Gastroesophageal sphincter (tissue), 4 donors: ENCODE data around the gene ZNF484. TPM values are rescaled to one million over a fixed set of nuclear protein-coding genes. Genes with fewer than 3 reads are reported as not detected.
"Not testable (repeated sequence)": the region's sequence is repeated elsewhere in the genome, so short reads cannot be mapped to it uniquely, and the experiment has no call there.

Experiments
- ATAC-seq: fragments of 150-250 bp; one replicate; pipeline ENCODE4 v1.9.1; 2016; ENCODE audit warnings: mild to moderate bottlenecking, moderate library complexity
- H3K27ac ChIP-seq, 4 donors: fragments of 200-600 bp; sonication (generic) in 3 of 4; 1 replicate in 3 of 4; 2 replicates in 1 of 4; pipeline ENCODE4 v1.5.1; 2016 to 2019
- H3K27me3 ChIP-seq: fragments of 200-600 bp; sonication (generic); one replicate; pipeline ENCODE4 v1.5.1; 2019
- H3K36me3 ChIP-seq, 2 donors: fragments of 200-600 bp; sonication (generic); one replicate each; pipeline ENCODE4 v1.5.1; 2019; ENCODE audit warnings: control low read depth in 1 of 2
- H3K4me1 ChIP-seq, 3 donors: fragments of 200-600 bp; sonication (generic); 1 replicate in 2 of 3; 2 replicates in 1 of 3; pipeline ENCODE4 v1.5.1; 2016 to 2019; ENCODE audit warnings: control low read depth in 2 of 3
- H3K4me3 ChIP-seq, 2 donors: fragments of 200-600 bp; sonication (generic); one replicate each; pipeline ENCODE4 v1.5.1; 2019; ENCODE audit warnings: mild to moderate bottlenecking in 1 of 2, moderate library complexity in 1 of 2
- H3K9me3 ChIP-seq, 3 donors: fragments of 200-600 bp; sonication (generic); one replicate each; pipeline ENCODE4 v1.5.1; 2017 to 2019; ENCODE audit warnings: control low read depth in 2 of 3
- CTCF ChIP-seq, 4 experiments: fragments of 200-600 bp in 2 of 4; fragments of 450-650 bp in 2 of 4; sonication (generic) in 1 of 4; IDR thresholded peaks; one replicate each; pipeline ENCODE4 v1.5.1; 2017 to 2019; ENCODE audit warnings: antibody characterized with exemption in 4 of 4, mild to moderate bottlenecking in 2 of 4, moderate library complexity in 2 of 4
- EP300 ChIP-seq: sonication (generic); formaldehyde crosslinking; IDR thresholded peaks from one replicate; pipeline ENCODE4 v1.6.1; 2017; ENCODE audit warnings: antibody characterized with exemption, mild to moderate bottlenecking
- POLR2A ChIP-seq, 2 donors: fragments of 450-650 bp; IDR thresholded peaks; one replicate each; pipeline ENCODE4 v1.6.1; 2017; ENCODE audit warnings: antibody characterized with exemption in 2 of 2, mild to moderate bottlenecking in 2 of 2, moderate library complexity in 1 of 2
- POLR2AphosphoS5 ChIP-seq: sonication (generic); formaldehyde crosslinking; IDR thresholded peaks from one replicate; pipeline ENCODE4 v1.6.1; 2017; ENCODE audit warnings: antibody characterized with exemption
- WGBS, 2 donors: methylation state at CpG; one replicate each; pipeline ENCODE4 v1.1.5; 2018; ENCODE audit warnings: low coverage in 1 of 2; 5-methylcytosine and 5-hydroxymethylcytosine counted together
- total RNA-seq, 4 donors: library from RNA; depleted of rRNA; stranded (reverse); fragments of >200 nt; gene quantifications; one replicate each; pipeline ENCODE4 v1.1.0, GENCODE V29; 2016

The ZNF484 gene
- total RNA-seq, 4 donors from 2014 or later, result 10.0 to 14.3 (median 13.1) TPM

GRCh38 chr9:92808726-92809451 is 68.9 kb downstream of the ZNF484 start:
- Histone ChIP-seq H3K27me3 (peaks cover 99% of the 10 kb centered on the region), H3K36me3 (no peaks in the 10 kb centered on the region), H3K4me3 (peak overlapping the region in 1 of 2 donors; percentile 22), H3K27ac (no peak overlapping the region), H3K4me1 (peaks cover 3 to 30% (median 27%) of the 10 kb centered on the region in 3 donors), H3K9me3 (no peaks in the 10 kb centered on the region)
- TF ChIP-seq CTCF (IDR thresholded peaks at IDR 0.05) (peak in 3 of 4 experiments; percentile 23 to 46 (median 40)), POLR2AphosphoS5 (no peak)
- peak; percentile 84 for ATAC-seq
- no CpG with 5 or more reads among the region's 60 CpGs for WGBS, 2 donors

DNA sequence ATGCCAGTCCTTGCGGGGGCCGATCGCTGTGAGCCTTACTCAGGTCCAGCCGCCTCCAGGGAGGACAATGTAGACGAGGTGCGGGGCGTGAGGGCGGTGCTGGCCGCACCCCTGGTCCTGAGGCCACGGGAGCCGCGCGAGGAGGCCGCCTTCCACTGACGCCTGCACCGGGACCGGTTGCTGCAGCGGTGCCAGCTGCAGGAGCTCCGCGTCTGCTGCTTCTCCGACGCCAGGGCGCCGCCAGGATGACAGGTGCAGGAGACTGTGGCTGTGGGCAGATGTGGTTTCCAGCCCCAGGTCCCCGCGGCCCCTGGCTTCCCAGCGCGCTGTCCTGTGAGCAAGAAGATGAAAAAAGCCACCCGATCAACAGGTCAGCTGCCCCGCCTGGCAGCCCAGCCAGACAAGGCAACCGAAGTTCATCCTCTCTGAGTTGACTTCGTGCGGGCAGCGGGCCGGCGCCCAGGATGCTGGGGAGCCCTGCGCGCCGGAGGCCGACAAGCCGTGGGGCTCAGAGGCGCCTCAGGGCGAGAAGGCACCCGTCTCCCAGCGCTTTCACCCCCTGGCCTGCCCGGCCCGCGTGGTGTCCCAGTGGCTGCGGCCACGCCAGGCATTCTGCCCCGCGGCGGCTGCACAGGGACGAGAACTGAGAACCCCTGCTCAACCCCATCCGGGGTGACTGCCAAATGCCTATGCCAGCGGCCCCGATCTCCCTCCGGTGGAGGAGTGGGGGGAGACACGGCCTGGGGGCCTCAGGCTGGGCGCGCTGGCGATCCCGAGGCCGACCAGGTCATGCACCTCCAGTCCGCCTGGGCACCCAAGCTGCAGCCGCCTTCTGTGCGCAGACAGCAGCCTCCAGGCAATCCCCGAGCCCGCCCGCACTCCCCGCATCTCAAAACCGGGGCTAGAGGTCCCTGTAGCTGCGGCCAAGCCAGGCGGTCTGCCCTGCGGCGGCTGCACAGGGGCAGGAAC is 69.8 kb downstream of the ZNF484 start:
- Histone ChIP-seq H3K4me1 (peaks cover 3 to 30% (median 27%) of the 10 kb centered on the region in 3 donors), H3K4me3 (peak overlapping the region in 1 of 2 donors; percentile 22), H3K27ac (no peak overlapping the region), H3K9me3 (no peaks in the 10 kb centered on the region), H3K36me3 (no peaks in the 10 kb centered on the region), H3K27me3 (peaks cover 99% of the 10 kb centered on the region)
- no peak for TF ChIP-seq POLR2AphosphoS5
- no peak for TF ChIP-seq EP300
- TF ChIP-seq CTCF (IDR thresholded peaks at IDR 0.05), result no peak
- TF ChIP-seq POLR2A (IDR thresholded peaks at IDR 0.05), result no peak
- ATAC-seq, result no peak
- WGBS, 2 donors, result 13% methylated on average over 6 of the region's 76 CpGs; no CpG with 5 or more reads in 1 of the 2 donors

- Histone ChIP-seq H3K4me1 (peaks cover 3 to 30% (median 27%) of the 10 kb centered on the region in 3 donors), H3K36me3 (no peaks in the 10 kb centered on the region), H3K27me3 (peaks cover 97% of the 10 kb centered on the region), H3K4me3 (no peak overlapping the region), H3K9me3 (no peaks in the 10 kb centered on the region), H3K27ac (no peak overlapping the region)
- no peak for TF ChIP-seq EP300
- TF ChIP-seq CTCF (IDR thresholded peaks at IDR 0.05), result no peak
- TF ChIP-seq POLR2AphosphoS5, result no peak
- no peak for TF ChIP-seq POLR2A (IDR thresholded peaks at IDR 0.05)
- ATAC-seq, result no peak
- WGBS, 2 donors, result 7 to 23% methylated on average over 15 to 16 of the region's 44 CpGs
Observed at GRCh38 chr9:92807031-92807756, 70.6 kb downstream of the ZNF484 start.

- Histone ChIP-seq H3K27ac (no peak overlapping the region), H3K4me1 (peaks cover 3 to 28% (median 26%) of the 10 kb centered on the region in 3 donors), H3K9me3 (no peaks in the 10 kb centered on the region), H3K27me3 (peaks cover 81% of the 10 kb centered on the region), H3K4me3 (no peak overlapping the region), H3K36me3 (no peaks in the 10 kb centered on the region)
- no peak for ATAC-seq
- no peak for TF ChIP-seq POLR2A (IDR thresholded peaks at IDR 0.05)
- WGBS, 2 donors, result 76 to 81% methylated on average over 6 of the region's 6 CpGs
Observed at GRCh38 chr9:92804727-92805126, 73.1 kb downstream of the ZNF484 start.

GRCh38 chr9:92798358-92798757 is 79.5 kb downstream of the ZNF484 start:
- Histone ChIP-seq H3K9me3 (no peaks in the 10 kb centered on the region), H3K27ac (no peak overlapping the region), H3K27me3 (peaks cover 68% of the 10 kb centered on the region), H3K4me1 (no peaks in the 10 kb centered on the region), H3K36me3 (no peaks in the 10 kb centered on the region), H3K4me3 (no peak overlapping the region)
- 77 to 80% methylated on average over 4 to 8 of the region's 11 CpGs for WGBS, 2 donors
- no peak for ATAC-seq
- no peak for TF ChIP-seq CTCF (IDR thresholded peaks at IDR 0.05)
- TF ChIP-seq POLR2A (IDR thresholded peaks at IDR 0.05), result no peak
- TF ChIP-seq EP300, result no peak
- no peak for TF ChIP-seq POLR2AphosphoS5

GRCh38 chr9:92796337-92796804 is 81.5 kb downstream of the ZNF484 start:
- peaks cover 57% of the 10 kb centered on the region for H3K27me3 ChIP-seq
- ATAC-seq, result not testable (repeated sequence)

More at GRCh38 chr9:92796337-92796804, 81.5 kb downstream of the ZNF484 start:
- not testable (repeated sequence) for H3K27ac ChIP-seq, H3K9me3 ChIP-seq, H3K4me1 ChIP-seq, H3K36me3 ChIP-seq, H3K4me3 ChIP-seq
- WGBS, 2 donors, result 20 to 47% methylated on average over 3 of the region's 9 CpGs
